OCI-LY3 (cell line): ENCODE data around the gene DDX28.

Source experiments
- CTCF ChIP-seq: fragments of 200-600, 300-600 bp; sonication (generic); IDR thresholded peaks from 2 replicates; pipeline ENCODE4 v1.5.1; 2014; ENCODE audit warnings: antibody characterized with exemption, low read length, low read depth
- EZH2phosphoT487 ChIP-seq: fragments of 200-600 bp; shearing (Covaris generic); IDR thresholded peaks from 2 replicates; pipeline ENCODE4 v1.6.1; 2018; ENCODE audit warnings: antibody characterized with exemption, mixed run types, low read depth

GRCh38 chr16:68061396-68061795 is 38.4 kb upstream of the DDX28 start:
- TF ChIP-seq CTCF (no peak), EZH2phosphoT487 (no peak)
